A549 (cell line): ENCODE results near the gene WDR45B.

Experiments
- BHLHE40 ChIP-seq: IDR thresholded peaks from 2 replicates; pipeline ENCODE4 v1.6.1; 2012; ENCODE audit warnings: low read depth, low read length, inconsistent platforms
- CTCF ChIP-seq: fragments of >200 bp; sonication (Bioruptor Twin); formaldehyde crosslinking; IDR thresholded peaks from 3 replicates; pipeline ENCODE4 v1.5.1; 2016
- E2F6 ChIP-seq: IDR thresholded peaks from 2 replicates; pipeline ENCODE4 v1.6.1; 2012; ENCODE audit warnings: low read depth, borderline replicate concordance
- EHF ChIP-seq: fragments of 250-450 bp; sonication (Bioruptor Pico); IDR thresholded peaks from 2 replicates; pipeline ENCODE4 v1.5.0; 2020; ENCODE audit warnings: mild to moderate bottlenecking
- EP300 ChIP-seq, 2 experiments: fragments of >200 bp; sonication (Bioruptor Twin); formaldehyde crosslinking; IDR thresholded peaks; 2 replicates in 1 of 2; 3 replicates in 1 of 2; pipeline ENCODE4 v1.6.1; 2016 to 2017
- HOXA7 ChIP-seq: fragments of 250-450 bp; sonication (Bioruptor Pico); IDR thresholded peaks from 2 replicates; pipeline ENCODE4 v1.5.0; 2020; ENCODE audit warnings: mild to moderate bottlenecking, moderate library complexity
- JUNB ChIP-seq: fragments of >200 bp; sonication (Bioruptor Twin); formaldehyde crosslinking; IDR thresholded peaks from 2 replicates; pipeline ENCODE4 v1.6.1; 2016
- MAX ChIP-seq: IDR thresholded peaks from 2 replicates; pipeline ENCODE4 v1.6.1; 2012
- MAZ ChIP-seq: fragments of 150-350 bp; IDR thresholded peaks from 2 replicates; pipeline ENCODE4 v1.6.1; 2014; ENCODE audit warnings: antibody characterized with exemption, low read depth, low read length, borderline replicate concordance
- NR3C1 ChIP-seq: fragments of >200 bp; sonication (Bioruptor Twin); formaldehyde crosslinking; IDR thresholded peaks from 3 replicates; pipeline ENCODE4 v1.6.1; 2017
- PHF8 ChIP-seq: fragments of 200-600 bp; sonication (generic); IDR thresholded peaks from 2 replicates; pipeline ENCODE4 v1.6.1; 2016; ENCODE audit warnings: low read depth, mild to moderate bottlenecking, antibody characterized with exemption, moderate library complexity, borderline replicate concordance
- POLR2A ChIP-seq: IDR thresholded peaks from 2 replicates; pipeline ENCODE4 v1.6.1; 2012; ENCODE audit warnings: mild to moderate bottlenecking, low read length
- ZFP36 ChIP-seq: fragments of 450-650 bp; IDR thresholded peaks from 2 replicates; pipeline ENCODE4 v1.6.1; 2014; ENCODE audit warnings: borderline replicate concordance; ENCODE audit not compliant: partially characterized antibody

GRCh38 chr17:82598256-82599119 is 49.8 kb downstream of the WDR45B start:
- no peak for TF ChIP-seq PHF8
- TF ChIP-seq CTCF, result no peak
- no peak for TF ChIP-seq MAZ
- no peak for TF ChIP-seq EP300 (IDR thresholded peaks at IDR 0.05)
- no peak for TF ChIP-seq HOXA7 (CRISPR knock-in tag)
- TF ChIP-seq MAX, result no peak
- no peak for TF ChIP-seq EHF (CRISPR knock-in tag)
- TF ChIP-seq ZFP36, result no peak
- no peak for TF ChIP-seq JUNB
- no peak for TF ChIP-seq NR3C1
- no peak for TF ChIP-seq E2F6
- no peak for TF ChIP-seq BHLHE40
- no peak for TF ChIP-seq POLR2A
